Fibroblast of lung (primary cell): ENCODE results near the gene RAB1A. TPM values are rescaled to one million over a fixed set of nuclear protein-coding genes. Genes with fewer than 3 reads are reported as not detected.

Source experiments
- DNase-seq, 2 donors: peaks; one replicate each; pipeline versions ENCODE4 v3.0.0 to v3.0.0-alpha.2; 2010; ENCODE audit warnings: low read depth in 2 of 2
- H2AFZ ChIP-seq: 2 replicates; pipeline ENCODE4 v1.5.1; 2012; ENCODE audit warnings: low read length, control low read depth, inconsistent platforms
- H3K27ac ChIP-seq: 2 replicates; pipeline ENCODE4 v1.5.1; 2011; ENCODE audit warnings: low read length, control low read depth; ENCODE audit not compliant: insufficient read depth
- H3K27me3 ChIP-seq: 2 replicates; pipeline ENCODE4 v1.5.1; 2011; ENCODE audit warnings: mild to moderate bottlenecking, low read length; ENCODE audit not compliant: control insufficient read depth, insufficient read depth
- H3K36me3 ChIP-seq: 2 replicates; pipeline ENCODE4 v1.5.1; 2011; ENCODE audit warnings: low read length; ENCODE audit not compliant: control insufficient read depth, insufficient read depth
- H3K4me1 ChIP-seq: 2 replicates; pipeline ENCODE4 v1.5.1; 2011; ENCODE audit warnings: low read length; ENCODE audit not compliant: control insufficient read depth, insufficient read depth; ENCODE audit errors: extremely low read depth
- H3K4me2 ChIP-seq: 2 replicates; pipeline ENCODE4 v1.5.1; 2011; ENCODE audit warnings: low read length, control low read depth; ENCODE audit not compliant: insufficient read depth; ENCODE audit errors: extremely low read depth
- H3K4me3 ChIP-seq, 4 experiments: fragments of 200-600 bp in 1 of 4; sonication (generic) in 1 of 4; replicated peaks in 1 of 4; 2 replicates each; pipeline ENCODE4 v1.5.1; 2011 to 2016; ENCODE audit warnings: low read length in 4 of 4, low read depth in 3 of 4, mild to moderate bottlenecking in 3 of 4, control low read depth in 2 of 4, inconsistent platforms in 1 of 4, mixed read lengths in 1 of 4; ENCODE audit not compliant: insufficient read depth in 1 of 4; ENCODE audit errors: control extremely low read depth in 1 of 4
- H3K79me2 ChIP-seq: 2 replicates; pipeline ENCODE4 v1.5.1; 2012; ENCODE audit warnings: mild to moderate bottlenecking, low read length, inconsistent platforms; ENCODE audit not compliant: control insufficient read depth, insufficient read depth
- H3K9ac ChIP-seq: 2 replicates; pipeline ENCODE4 v1.5.1; 2011; ENCODE audit warnings: mild to moderate bottlenecking, low read length, control low read depth; ENCODE audit not compliant: insufficient read depth
- H3K9me3 ChIP-seq: 2 replicates; pipeline ENCODE4 v1.5.1; 2012; ENCODE audit warnings: low read depth, low read length; ENCODE audit not compliant: control insufficient read depth, insufficient read depth
- H4K20me1 ChIP-seq: 2 replicates; pipeline ENCODE4 v1.5.1; 2011; ENCODE audit warnings: low read length; ENCODE audit not compliant: control insufficient read depth, insufficient read depth; ENCODE audit errors: extremely low read depth
- CTCF ChIP-seq, 2 donors: IDR thresholded peaks in 1 of 2; conservative IDR thresholded peaks in 1 of 2; 1 replicate in 1 of 2; 2 replicates in 1 of 2; pipeline ENCODE4 v1.5.1; 2011 to 2012; ENCODE audit warnings: low read length in 2 of 2, control low read depth in 1 of 2, inconsistent platforms in 1 of 2, low read depth in 1 of 2, mild to moderate bottlenecking in 1 of 2
- EZH2 ChIP-seq: IDR thresholded peaks from 2 replicates; pipeline ENCODE4 v1.5.1; 2012; ENCODE audit warnings: low read length, control low read depth, mild to moderate bottlenecking; ENCODE audit errors: missing control alignments
- polyA plus RNA-seq, 2 donors: library from polyadenylated mRNA; depleted of rRNA in 1 of 2; stranded (reverse) in 1 of 2; unstranded in 1 of 2; fragments of >200 nt; gene quantifications; 2 replicates each; pipeline ENCODE4 v1.2.1, GENCODE V29; 2011 to 2012; ENCODE audit warnings: missing spikeins in 1 of 2
- total RNA-seq: library from RNA; depleted of rRNA; stranded (reverse); fragments of >200 nt; gene quantifications from 2 replicates; pipeline ENCODE4 v1.2.1, GENCODE V29; 2014

Gene RAB1A
- total and polyA plus RNA-seq, 2 donors (not counting 1 experiment from before 2014, with no cell fraction given) = 89.8 to 289 TPM

DNA sequence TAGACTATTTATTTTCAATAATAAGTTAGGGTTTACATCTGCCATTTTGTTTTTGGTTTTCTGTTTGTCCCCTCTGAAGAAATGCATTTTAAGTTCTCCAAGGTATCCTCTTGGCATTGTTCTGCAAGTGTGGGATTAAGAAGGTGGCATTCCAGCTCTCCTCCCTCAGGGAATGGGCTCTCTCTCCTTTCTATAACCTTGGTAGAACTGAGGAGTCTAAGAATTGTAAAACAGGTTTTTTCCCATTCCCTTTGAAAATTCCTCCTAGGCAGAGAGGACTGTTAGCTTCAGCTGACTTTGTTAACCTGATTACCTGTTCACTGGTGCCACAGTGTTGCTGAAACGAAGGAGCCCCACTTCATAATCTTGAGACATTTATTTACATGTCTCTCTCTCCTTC is 26.1 kb upstream of the RAB1A start:
- Histone ChIP-seq H4K20me1 (no peaks in the 10 kb centered on the region), H3K9me3 (no peaks in the 10 kb centered on the region), H3K9ac (no peak overlapping the region), H3K36me3 (no peaks in the 10 kb centered on the region), H2AFZ (no peak overlapping the region), H3K27me3 (no peaks in the 10 kb centered on the region), H3K4me1 (no peaks in the 10 kb centered on the region), H3K79me2 (no peaks in the 10 kb centered on the region), H3K27ac (no peak overlapping the region), H3K4me2 (no peak overlapping the region), H3K4me3 (no peak overlapping the region)
- TF ChIP-seq CTCF (conservative IDR thresholded peaks at IDR 0.05 in 1 of 2, IDR thresholded peaks at IDR 0.05 in 1 of 2; ENCODE audit: low read depth in 1 of 2, low read length in 2 of 2) = no peak
- no peak for TF ChIP-seq EZH2
- no peak for DNase-seq

DNA sequence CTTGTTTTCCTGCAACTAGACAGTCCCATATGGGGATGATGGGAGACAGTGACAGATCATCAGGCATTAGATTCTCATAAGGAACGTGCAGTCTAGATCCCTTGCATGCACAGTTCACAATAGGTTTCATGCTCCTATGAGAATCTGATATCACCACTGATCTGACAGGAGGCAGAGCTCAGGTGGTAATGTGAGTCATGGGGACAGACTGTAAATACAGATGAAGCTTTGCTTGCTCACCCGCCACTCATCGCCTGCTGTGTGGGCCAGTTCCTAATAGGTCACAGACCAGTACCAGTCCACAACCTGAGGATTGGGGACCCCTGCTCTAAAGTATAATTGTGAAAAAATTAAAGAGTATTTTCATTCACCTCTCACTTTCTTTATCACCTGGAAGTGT is 23.6 kb upstream of the RAB1A start:
- Histone ChIP-seq H3K27me3 (no peaks in the 10 kb centered on the region), H4K20me1 (no peaks in the 10 kb centered on the region), H3K27ac (no peak overlapping the region), H3K4me3 (no peak overlapping the region), H3K4me2 (no peak overlapping the region), H3K9me3 (no peaks in the 10 kb centered on the region), H3K36me3 (no peaks in the 10 kb centered on the region), H3K79me2 (no peaks in the 10 kb centered on the region), H3K4me1 (no peaks in the 10 kb centered on the region), H3K9ac (no peak overlapping the region), H2AFZ (no peak overlapping the region)
- TF ChIP-seq EZH2 (no peak), CTCF (conservative IDR thresholded peaks at IDR 0.05 in 1 of 2, IDR thresholded peaks at IDR 0.05 in 1 of 2; ENCODE audit: low read depth in 1 of 2, low read length in 2 of 2) (no peak)
- no peak for DNase-seq

DNA sequence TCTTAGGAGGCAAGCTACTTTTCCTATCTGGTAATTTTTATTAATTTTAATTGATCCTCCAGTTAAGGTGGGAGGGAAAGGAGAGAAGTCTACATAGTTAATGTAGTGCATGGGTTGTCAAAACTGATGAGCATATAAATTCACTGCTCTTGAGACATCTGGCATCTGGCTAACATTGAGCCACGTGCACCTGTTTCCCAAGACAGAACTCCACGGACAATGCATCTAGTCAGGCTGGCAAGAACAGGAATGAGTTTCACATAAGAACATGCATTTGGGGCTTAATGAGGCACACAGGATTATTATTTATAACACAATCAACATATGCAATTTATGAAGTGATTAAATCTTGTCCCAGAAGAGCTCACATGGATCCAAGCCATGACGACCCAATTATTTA is 16.2 kb upstream of the RAB1A start:
- no peak overlapping the region for H3K4me3 ChIP-seq
- no peaks in the 10 kb centered on the region for H3K9me3 ChIP-seq
- no peak overlapping the region for H3K9ac ChIP-seq
- H3K79me2 ChIP-seq = no peaks in the 10 kb centered on the region
- no peak overlapping the region for H2AFZ ChIP-seq
- no peak for DNase-seq
- TF ChIP-seq EZH2 (no peak), CTCF (conservative IDR thresholded peaks at IDR 0.05 in 1 of 2, IDR thresholded peaks at IDR 0.05 in 1 of 2; ENCODE audit: low read depth in 1 of 2, low read length in 2 of 2) (no peak)
- no peak overlapping the region for H3K4me2 ChIP-seq
- H3K4me1 ChIP-seq = no peaks in the 10 kb centered on the region
- H3K36me3 ChIP-seq = no peaks in the 10 kb centered on the region
- no peak overlapping the region for H3K27ac ChIP-seq
- peaks cover 3% of the 10 kb centered on the region for H3K27me3 ChIP-seq
- no peaks in the 10 kb centered on the region for H4K20me1 ChIP-seq
